CD14-positive monocyte (primary cell): Measurements from ENCODE around the gene CLIP4. TPM values are rescaled to one million over a fixed set of nuclear protein-coding genes. Genes with fewer than 3 reads are reported as not detected.
A peak's percentile ranks its signal among the peaks of the same experiment; 100 is the strongest.

Experiments
- DNase-seq, 3 donors: peaks; one replicate each; pipeline ENCODE4 v3.0.0-alpha.2; 2011 to 2022
- H2AFZ ChIP-seq: 2 replicates; pipeline ENCODE4 v1.6.0; 2012; ENCODE audit warnings: mild to moderate bottlenecking, low read depth, low read length, inconsistent platforms; ENCODE audit not compliant: insufficient read depth, poor library complexity, severe bottlenecking
- H3K27ac ChIP-seq, 2 donors: 1 replicate in 1 of 2; 2 replicates in 1 of 2; pipeline ENCODE4 v1.5.1; 2012 to 2013; ENCODE audit warnings: low read length in 2 of 2, control low read depth in 1 of 2, inconsistent platforms in 1 of 2, low read depth in 1 of 2, mild to moderate bottlenecking in 1 of 2
- H3K27me3 ChIP-seq, 2 donors: one replicate each; pipeline versions ENCODE4 v1.6.0 to v1.6.1; 2011 to 2013; ENCODE audit warnings: low read length in 2 of 2; ENCODE audit not compliant: control insufficient read depth in 2 of 2, insufficient read depth in 2 of 2
- H3K36me3 ChIP-seq, 2 donors: replicated peaks in 1 of 2; 1 replicate in 1 of 2; 2 replicates in 1 of 2; pipeline versions ENCODE4 v1.5.1 to v1.6.1; 2012 to 2013; ENCODE audit warnings: low read length in 2 of 2, control low read depth in 1 of 2, inconsistent platforms in 1 of 2, mild to moderate bottlenecking in 1 of 2; ENCODE audit not compliant: insufficient read depth in 2 of 2, control insufficient read depth in 1 of 2
- H3K4me1 ChIP-seq, 2 donors: 1 replicate in 1 of 2; 2 replicates in 1 of 2; pipeline versions ENCODE4 v1.5.1 to v1.6.1; 2012 to 2013; ENCODE audit warnings: low read length in 2 of 2, control low read depth in 1 of 2, inconsistent platforms in 1 of 2, mild to moderate bottlenecking in 1 of 2, moderate library complexity in 1 of 2; ENCODE audit not compliant: insufficient read depth in 2 of 2, control insufficient read depth in 1 of 2
- H3K4me2 ChIP-seq: replicated peaks from 2 replicates; pipeline ENCODE3; 2012; ENCODE audit warnings: low read length, moderate library complexity, mild to moderate bottlenecking; ENCODE audit not compliant: poor library complexity, severe bottlenecking; ENCODE audit errors: extremely low read depth
- H3K4me3 ChIP-seq, 3 experiments: fragments of 200-600 bp in 1 of 3; sonication (generic) in 1 of 3; replicated peaks in 1 of 3; 1 replicate in 2 of 3; 2 replicates in 1 of 3; pipeline ENCODE4 v1.5.1; 2011 to 2013; ENCODE audit warnings: low read length in 3 of 3, mild to moderate bottlenecking in 3 of 3, control low read depth in 2 of 3, low read depth in 2 of 3, inconsistent platforms in 1 of 3, moderate library complexity in 1 of 3
- H3K79me2 ChIP-seq: 2 replicates; pipeline ENCODE4 v1.6.0; 2012; ENCODE audit warnings: mild to moderate bottlenecking, control low read depth, inconsistent platforms, low read length, moderate library complexity; ENCODE audit not compliant: insufficient read depth
- H3K9ac ChIP-seq: 2 replicates; pipeline ENCODE4 v1.6.0; 2017; ENCODE audit warnings: low read length, mild to moderate bottlenecking; ENCODE audit not compliant: insufficient read depth, poor library complexity, severe bottlenecking
- H3K9me3 ChIP-seq, 2 donors: replicated peaks in 1 of 2; 1 replicate in 1 of 2; 2 replicates in 1 of 2; pipeline versions ENCODE4 v1.5.1 to v1.6.1; 2012 to 2013; ENCODE audit warnings: low read length in 2 of 2, control low read depth in 1 of 2; ENCODE audit not compliant: control insufficient read depth in 1 of 2, insufficient read depth in 1 of 2
- H4K20me1 ChIP-seq: 2 replicates; pipeline ENCODE4 v1.6.0; 2012; ENCODE audit warnings: mild to moderate bottlenecking, low read length, control low read depth, moderate library complexity; ENCODE audit not compliant: insufficient read depth
- H3K27ac Mint-ChIP-seq, 7 donors: one replicate each; pipeline ENCODE4 v1.8.0; 2020; ENCODE audit warnings: mild to moderate bottlenecking in 7 of 7, mixed read lengths in 7 of 7, moderate library complexity in 6 of 7, inconsistent platforms in 2 of 7
- H3K27me3 Mint-ChIP-seq, 3 donors: one replicate each; pipeline ENCODE4 v1.8.0; 2021 to 2022; ENCODE audit warnings: low read depth in 3 of 3, mild to moderate bottlenecking in 3 of 3, mixed read lengths in 3 of 3, moderate library complexity in 3 of 3, inconsistent platforms in 1 of 3
- H3K36me3 Mint-ChIP-seq, 2 donors: one replicate each; pipeline ENCODE4 v1.8.0; 2020; ENCODE audit warnings: mixed read lengths in 2 of 2, inconsistent platforms in 1 of 2, mild to moderate bottlenecking in 1 of 2
- H3K4me1 Mint-ChIP-seq: one replicate; pipeline ENCODE4 v1.8.0; 2020; ENCODE audit warnings: mild to moderate bottlenecking, mixed read lengths
- H3K4me3 Mint-ChIP-seq, 2 donors: one replicate each; pipeline ENCODE4 v1.8.0; 2020; ENCODE audit warnings: mild to moderate bottlenecking in 2 of 2, mixed read lengths in 2 of 2, moderate library complexity in 1 of 2
- H3K9me3 Mint-ChIP-seq, 7 donors: one replicate each; pipeline ENCODE4 v1.8.0; 2020 to 2022; ENCODE audit warnings: mixed read lengths in 7 of 7, mild to moderate bottlenecking in 6 of 7, moderate library complexity in 6 of 7, inconsistent platforms in 2 of 7
- WGBS: methylation state at CpG from one replicate; pipeline ENCODE4 v1.1.5; 2013; ENCODE audit warnings: missing lambda C conversion rate; ENCODE audit not compliant: insufficient coverage; 5-methylcytosine and 5-hydroxymethylcytosine counted together
- intact Hi-C, 2 donors: fragments of 100-400 bp; cut with micrococcal nuclease; formaldehyde crosslinking; loops; one replicate each; pipeline versions ENCODE4 v1.15.0 to v1.15.1; 2023
- polyA plus RNA-seq, 3 donors: library from polyadenylated mRNA; depleted of rRNA in 1 of 3; unstranded in 2 of 3; stranded (reverse) in 1 of 3; fragments of 300-500 nt in 2 of 3; fragments of >200 nt in 1 of 3; fragmentation: Illumina TruSeq in 2 of 3; gene quantifications; 1 replicate in 2 of 3; 2 replicates in 1 of 3; pipeline ENCODE4 v1.2.3, GENCODE V29; 2012 to 2021
- TF ChIP-seq, protein P1 (sequence below): fragments of 200-600 bp; IDR thresholded peaks from one replicate; pipeline ENCODE4 v1.8.0; 2022; ENCODE audit warnings: antibody characterized with exemption, mild to moderate bottlenecking

The CLIP4 gene
- polyA plus RNA-seq, 3 donors = 19.6 to 29.8 (median 21.7) TPM

DNA sequence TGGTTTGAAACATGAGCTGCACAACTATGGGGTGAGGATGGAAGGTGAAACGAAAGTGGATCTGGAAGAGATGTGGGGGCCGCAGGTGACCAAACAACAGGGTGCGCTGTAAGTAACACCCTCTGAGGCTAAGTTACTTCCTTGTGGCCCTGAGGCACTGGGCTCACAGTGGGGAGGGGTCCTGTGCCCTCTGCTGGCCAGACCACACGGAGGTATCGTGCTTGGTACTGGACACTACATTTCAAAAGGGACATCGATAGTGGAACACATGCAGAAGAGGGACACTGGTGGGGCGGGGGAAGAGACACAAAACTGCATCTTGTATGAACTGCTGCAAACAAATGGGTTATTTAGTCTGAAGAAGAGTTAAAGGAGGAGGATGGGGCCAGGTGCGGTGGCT is 110.6 kb downstream of the CLIP4 start:
- DNase-seq = no peak
- no peaks in the 10 kb centered on the region for H4K20me1 ChIP-seq
- 90% methylated on average over 8 of the region's 8 CpGs for WGBS
- H3K27me3 ChIP-seq = peaks cover 0 to 18% of the 10 kb centered on the region in 2 donors
- no peaks in the 10 kb centered on the region for H3K79me2 ChIP-seq
- Mint-ChIP-seq H3K36me3 (no peaks in the 10 kb centered on the region), H3K4me3 (peak overlapping the region in 1 of 2 donors; percentile 5), H3K4me1 (peaks cover 10% of the 10 kb centered on the region), H3K27me3 (peaks cover 20 to 41% (median 28%) of the 10 kb centered on the region in 3 donors), H3K27ac (no peak overlapping the region), H3K9me3 (no peaks in the 10 kb centered on the region)
- H3K27ac ChIP-seq = no peak overlapping the region
- H3K9me3 ChIP-seq = no peaks in the 10 kb centered on the region
- intact Hi-C loops = no loop called here
- TF ChIP-seq, protein P1, sequence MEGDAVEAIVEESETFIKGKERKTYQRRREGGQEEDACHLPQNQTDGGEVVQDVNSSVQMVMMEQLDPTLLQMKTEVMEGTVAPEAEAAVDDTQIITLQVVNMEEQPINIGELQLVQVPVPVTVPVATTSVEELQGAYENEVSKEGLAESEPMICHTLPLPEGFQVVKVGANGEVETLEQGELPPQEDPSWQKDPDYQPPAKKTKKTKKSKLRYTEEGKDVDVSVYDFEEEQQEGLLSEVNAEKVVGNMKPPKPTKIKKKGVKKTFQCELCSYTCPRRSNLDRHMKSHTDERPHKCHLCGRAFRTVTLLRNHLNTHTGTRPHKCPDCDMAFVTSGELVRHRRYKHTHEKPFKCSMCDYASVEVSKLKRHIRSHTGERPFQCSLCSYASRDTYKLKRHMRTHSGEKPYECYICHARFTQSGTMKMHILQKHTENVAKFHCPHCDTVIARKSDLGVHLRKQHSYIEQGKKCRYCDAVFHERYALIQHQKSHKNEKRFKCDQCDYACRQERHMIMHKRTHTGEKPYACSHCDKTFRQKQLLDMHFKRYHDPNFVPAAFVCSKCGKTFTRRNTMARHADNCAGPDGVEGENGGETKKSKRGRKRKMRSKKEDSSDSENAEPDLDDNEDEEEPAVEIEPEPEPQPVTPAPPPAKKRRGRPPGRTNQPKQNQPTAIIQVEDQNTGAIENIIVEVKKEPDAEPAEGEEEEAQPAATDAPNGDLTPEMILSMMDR = no peak
- no peaks in the 10 kb centered on the region for H3K36me3 ChIP-seq
- H3K9ac ChIP-seq = no peak overlapping the region
- H3K4me2 ChIP-seq = no peak overlapping the region
- no peak overlapping the region for H2AFZ ChIP-seq
- H3K4me1 ChIP-seq = peaks cover 11 to 16% of the 10 kb centered on the region in 2 donors
- no peak overlapping the region for H3K4me3 ChIP-seq

DNA sequence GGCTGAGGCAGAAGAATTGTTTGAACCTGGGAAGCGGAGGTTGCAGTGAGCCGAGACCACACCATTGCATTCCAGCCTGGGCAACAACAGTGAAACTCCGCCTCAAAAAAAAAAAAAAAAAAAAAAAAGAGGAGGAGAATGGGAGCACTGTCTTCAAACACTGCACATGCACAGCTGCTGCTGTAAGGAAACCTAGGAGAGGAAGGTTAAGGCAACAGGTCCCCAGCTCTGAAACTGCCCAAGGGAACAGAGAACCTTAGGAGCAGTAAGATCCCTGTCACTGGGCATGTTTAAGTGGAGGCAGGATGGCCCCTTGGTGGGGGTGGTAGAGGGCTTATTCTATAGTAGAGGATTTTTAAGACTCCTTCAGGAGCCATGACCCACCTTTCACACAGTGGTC is 111.2 kb downstream of the CLIP4 start:
- Histone ChIP-seq H3K4me1 (peaks cover 11 to 16% of the 10 kb centered on the region in 2 donors), H3K27me3 (peaks cover 0 to 18% of the 10 kb centered on the region in 2 donors), H4K20me1 (no peaks in the 10 kb centered on the region), H3K27ac (no peak overlapping the region), H3K36me3 (no peaks in the 10 kb centered on the region), H3K9me3 (no peaks in the 10 kb centered on the region), H3K79me2 (no peaks in the 10 kb centered on the region), H3K4me2 (no peak overlapping the region), H3K9ac (no peak overlapping the region), H3K4me3 (no peak overlapping the region), H2AFZ (no peak overlapping the region)
- Mint-ChIP-seq H3K27ac (no peak overlapping the region), H3K4me1 (peaks cover 10% of the 10 kb centered on the region), H3K9me3 (no peaks in the 10 kb centered on the region), H3K4me3 (no peak overlapping the region), H3K27me3 (peaks cover 21 to 38% (median 28%) of the 10 kb centered on the region in 3 donors), H3K36me3 (no peaks in the 10 kb centered on the region)
- TF ChIP-seq, protein P1 = no peak
- DNase-seq = no peak
- no CpG with 5 or more reads among the region's 3 CpGs for WGBS
- intact Hi-C loops = no loop called here
